Thoracic aorta (tissue), 2 donors: ENCODE data around the gene PRM1. TPM values are rescaled to one million over a fixed set of nuclear protein-coding genes. Genes with fewer than 3 reads are reported as not detected.

Experiments
- ATAC-seq: fragments of 150-250 bp; one replicate; pipeline ENCODE4 v1.8.0; 2017; ENCODE audit warnings: low read depth; ENCODE audit not compliant: insufficient number of reproducible peaks, low FRiP score
- DNase-seq: peaks from one replicate; pipeline ENCODE4 v3.0.0-alpha.2; 2020; ENCODE audit warnings: low spot score
- H3K27ac ChIP-seq, 2 donors: fragments of 200-600 bp; sonication (generic); 1 replicate in 1 of 2; 2 replicates in 1 of 2; pipeline ENCODE4 v1.5.1; 2016; ENCODE audit warnings: mild to moderate bottlenecking in 2 of 2, moderate library complexity in 2 of 2
- H3K27me3 ChIP-seq: fragments of 200-600 bp; sonication (generic); replicated peaks from 2 replicates; pipeline ENCODE4 v1.6.0; 2016; ENCODE audit warnings: mild to moderate bottlenecking; ENCODE audit not compliant: insufficient read depth
- H3K36me3 ChIP-seq: fragments of 200-600 bp; sonication (generic); one replicate; pipeline ENCODE4 v1.5.1; 2016
- H3K4me1 ChIP-seq, 2 donors: fragments of 200-600 bp; sonication (generic); 1 replicate in 1 of 2; 2 replicates in 1 of 2; pipeline versions ENCODE4 v1.5.1 to v1.6.0; 2016; ENCODE audit warnings: low read depth in 2 of 2, mild to moderate bottlenecking in 1 of 2; ENCODE audit not compliant: control insufficient read depth in 1 of 2
- H3K4me3 ChIP-seq: fragments of 200-600 bp; sonication (generic); 2 replicates; pipeline ENCODE4 v1.5.1; 2016; ENCODE audit warnings: mild to moderate bottlenecking
- H3K9me3 ChIP-seq: fragments of 200-600 bp; sonication (generic); 2 replicates; pipeline ENCODE4 v1.5.1; 2016
- CTCF ChIP-seq: fragments of 200-600 bp; sonication (generic); IDR thresholded peaks from one replicate; pipeline ENCODE4 v1.5.1; 2019; ENCODE audit warnings: antibody characterized with exemption
- total RNA-seq, 2 donors: library from RNA; depleted of rRNA; stranded (reverse); fragments of >200 nt; gene quantifications; one replicate each; pipeline versions ENCODE4 v1.1.0 to v1.2.3, GENCODE V29; 2016

PRM1 gene
- total RNA-seq, 2 donors from 2014 or later, result not detected

DNA sequence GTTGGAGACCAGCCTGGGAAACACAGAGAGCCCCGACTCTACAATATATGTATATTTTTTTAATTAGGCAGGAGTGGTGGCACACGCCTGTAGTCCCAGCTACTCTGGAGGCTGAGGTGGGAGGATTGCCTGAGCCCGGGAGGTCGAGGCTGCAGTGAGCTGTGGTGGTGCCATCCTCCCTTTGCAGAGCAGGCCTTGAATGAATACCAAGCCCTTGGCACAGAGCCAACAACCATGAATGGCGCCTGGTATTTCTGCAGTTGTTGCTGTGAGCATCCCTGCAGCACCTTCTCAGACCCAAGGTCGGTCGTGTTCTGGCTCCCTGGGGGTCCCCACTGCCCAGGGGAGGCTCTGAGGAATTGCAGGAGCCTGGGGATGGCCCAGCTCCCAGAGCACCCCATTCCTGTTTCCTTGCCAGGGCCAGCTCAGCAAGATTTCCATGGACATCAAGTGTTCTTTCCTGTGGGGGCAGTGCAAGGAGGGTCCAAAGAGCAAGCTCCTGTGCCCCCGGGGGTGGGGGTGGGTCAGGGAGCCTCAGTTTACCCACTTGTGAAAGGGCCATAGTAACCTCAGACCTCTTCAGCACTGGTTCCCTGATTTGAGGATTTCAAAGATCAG lies 38.5 kb upstream of the PRM1 start:
- Histone ChIP-seq H3K27me3 (no peaks in the 10 kb centered on the region), H3K4me3 (no peak overlapping the region), H3K9me3 (no peaks in the 10 kb centered on the region), H3K27ac (no peak overlapping the region), H3K36me3 (no peaks in the 10 kb centered on the region), H3K4me1 (no peaks in the 10 kb centered on the region)
- ATAC-seq (no peak), DNase-seq (no peak)
- no peak for TF ChIP-seq CTCF

DNA sequence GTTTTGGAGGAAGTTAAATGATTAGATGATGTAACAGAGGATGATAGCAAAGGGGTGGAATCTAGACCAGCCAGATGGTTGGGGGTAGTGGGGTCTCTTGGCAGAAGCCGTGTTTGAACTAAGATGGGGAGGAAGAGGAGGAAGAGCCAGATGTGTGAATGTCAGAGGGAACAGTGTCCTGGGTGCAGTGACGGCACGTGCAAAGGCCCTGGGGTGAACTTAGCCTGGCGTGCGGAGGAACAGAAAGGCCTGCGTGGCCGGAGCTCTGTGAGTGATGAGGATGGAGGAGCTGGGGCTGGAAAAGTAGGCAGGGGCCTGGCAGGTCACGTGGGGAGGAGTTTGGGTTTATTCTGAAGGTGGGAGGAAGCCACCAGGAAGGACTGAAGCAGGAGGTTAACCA lies 37.7 kb upstream of the PRM1 start:
- Histone ChIP-seq H3K27ac (no peak overlapping the region), H3K36me3 (no peaks in the 10 kb centered on the region), H3K27me3 (no peaks in the 10 kb centered on the region), H3K4me1 (no peaks in the 10 kb centered on the region), H3K4me3 (no peak overlapping the region), H3K9me3 (no peaks in the 10 kb centered on the region)
- TF ChIP-seq CTCF, result no peak
- ATAC-seq, result no peak
- DNase-seq, result no peak

GRCh38 chr16:11316331-11317015 lies 35.3 kb upstream of the PRM1 start:
- DNase-seq (no peak), ATAC-seq (no peak)
- H3K9me3 ChIP-seq, result no peaks in the 10 kb centered on the region
- no peaks in the 10 kb centered on the region for H3K36me3 ChIP-seq
- H3K27me3 ChIP-seq, result no peaks in the 10 kb centered on the region
- no peak overlapping the region for H3K27ac ChIP-seq
- TF ChIP-seq CTCF, result no peak
- no peak overlapping the region for H3K4me3 ChIP-seq
- peaks cover 0 to 13% of the 10 kb centered on the region in 2 donors for H3K4me1 ChIP-seq

DNA sequence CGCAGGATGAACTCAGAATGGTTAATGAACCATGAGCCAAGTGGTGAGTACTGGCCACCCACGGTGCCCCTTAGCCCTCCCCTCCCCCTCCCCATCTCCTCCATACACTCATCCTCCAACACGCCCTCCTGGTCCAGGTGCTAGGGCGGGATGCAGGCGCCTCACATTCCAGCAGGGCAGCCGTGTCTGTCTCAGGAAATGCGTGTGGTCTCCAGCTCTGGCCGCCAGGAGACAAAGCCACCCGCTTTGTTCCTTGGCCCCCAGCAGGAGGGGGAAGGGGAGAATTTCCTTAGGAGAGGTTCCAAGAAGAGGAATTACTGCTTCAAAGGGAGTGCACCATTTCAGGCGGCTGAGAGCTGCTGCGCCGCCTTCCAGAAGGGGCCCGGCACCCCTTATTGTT lies 34.4 kb upstream of the PRM1 start:
- ATAC-seq, result no peak

More for the DNA sequence above, 34.4 kb upstream of the PRM1 start:
- no peak overlapping the region for H3K27ac ChIP-seq
- no peaks in the 10 kb centered on the region for H3K27me3 ChIP-seq
- peaks cover 0 to 13% of the 10 kb centered on the region in 2 donors for H3K4me1 ChIP-seq
- no peak overlapping the region for H3K4me3 ChIP-seq
- no peak for DNase-seq
- TF ChIP-seq CTCF, result no peak
- H3K36me3 ChIP-seq, result no peaks in the 10 kb centered on the region
- H3K9me3 ChIP-seq, result no peaks in the 10 kb centered on the region
